HG03139 (cell line): Measurements from ENCODE around the gene TUSC2.
"Not testable (repeated sequence)": the region's sequence is repeated elsewhere in the genome, so short reads cannot be mapped to it uniquely, and the experiment has no call there.

Source experiments
- ATAC-seq: cut with Tn5 transposase; IDR thresholded peaks from one replicate; pipeline ENCODE4 v1.9.1; 2021; ENCODE audit not compliant: unreplicated experiment

TUSC2 gene

GRCh38 chr3:50319181-50319893, 8.7 kb downstream of the TUSC2 start:
- no peak for ATAC-seq

- no peak for ATAC-seq
Observed at GRCh38 chr3:50318615-50319014, 9.4 kb downstream of the TUSC2 start.

DNA sequence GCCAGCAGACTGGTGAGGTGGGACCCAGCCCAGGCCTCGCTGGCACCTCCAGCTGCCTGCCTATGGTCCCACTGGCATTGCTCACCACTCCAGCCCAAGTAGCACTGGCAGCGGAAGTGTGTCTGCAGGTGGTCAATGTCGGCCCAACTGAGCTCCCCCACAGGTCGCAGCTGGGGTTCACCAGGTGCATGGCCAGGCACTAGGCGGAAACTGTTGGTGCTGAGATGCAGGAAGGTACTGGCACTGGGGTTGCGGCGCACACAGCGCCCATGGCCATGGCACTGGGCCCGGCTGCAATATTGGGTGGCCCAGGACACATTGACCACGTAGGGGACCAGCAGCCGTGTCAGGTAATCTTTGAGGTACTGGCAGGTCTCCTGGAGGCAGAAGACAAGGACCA, 9.9 kb downstream of the TUSC2 start:
- ATAC-seq: no peak

DNA sequence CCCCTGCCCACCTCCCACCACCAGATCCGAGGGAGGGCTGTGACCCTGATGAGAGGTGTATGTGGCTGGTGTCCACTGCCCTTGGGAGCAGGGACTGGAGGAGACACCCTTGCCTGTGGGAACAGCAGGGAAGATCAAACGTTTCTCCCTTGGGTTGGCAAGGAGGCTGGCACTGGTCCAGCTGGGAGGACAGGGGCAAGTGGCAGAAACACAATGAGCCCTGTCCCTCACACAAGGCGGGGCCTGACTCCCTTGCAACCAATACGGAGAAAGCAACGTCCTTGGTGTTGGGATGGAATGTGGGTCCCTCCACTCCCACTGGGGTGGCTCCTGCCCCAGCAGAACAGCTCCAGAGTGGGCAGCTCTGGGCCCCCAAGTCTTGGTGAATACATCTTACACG, 10.7 kb downstream of the TUSC2 start:
- ATAC-seq: no peak

DNA sequence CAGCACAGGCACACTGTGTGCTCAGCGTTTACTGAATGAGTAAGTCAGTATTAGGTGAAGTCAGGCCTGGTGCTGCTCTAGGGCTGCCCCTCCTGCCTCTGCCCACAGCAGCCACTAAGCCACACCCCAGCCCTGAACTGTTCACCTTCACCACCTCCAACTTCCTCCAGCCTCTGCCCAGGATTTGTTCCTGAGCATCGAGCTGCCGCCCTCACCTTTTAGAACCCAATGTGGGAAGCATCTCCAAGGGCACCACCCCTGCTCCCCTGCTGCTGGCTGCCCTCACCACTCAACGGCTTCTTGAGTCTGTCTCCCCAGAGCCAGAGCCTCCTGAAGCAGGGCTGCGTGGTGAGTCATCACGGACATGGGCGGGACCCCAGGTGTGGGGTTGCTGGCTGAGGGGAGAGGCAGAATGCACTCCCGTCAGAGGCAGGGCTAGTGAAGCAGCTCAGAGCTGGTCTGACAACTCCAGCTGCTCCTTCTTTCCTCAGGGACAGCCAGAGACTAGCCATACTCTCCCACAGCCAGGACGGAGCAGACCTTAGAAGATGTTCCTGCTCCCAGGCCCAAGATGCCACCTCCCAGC, 11.3 kb downstream of the TUSC2 start:
- no peak for ATAC-seq

- ATAC-seq: no peak
Observed at GRCh38 chr3:50314816-50315215, 13.2 kb downstream of the TUSC2 start.

- no peak for ATAC-seq
Observed at GRCh38 chr3:50314342-50314741, 13.7 kb downstream of the TUSC2 start.

DNA sequence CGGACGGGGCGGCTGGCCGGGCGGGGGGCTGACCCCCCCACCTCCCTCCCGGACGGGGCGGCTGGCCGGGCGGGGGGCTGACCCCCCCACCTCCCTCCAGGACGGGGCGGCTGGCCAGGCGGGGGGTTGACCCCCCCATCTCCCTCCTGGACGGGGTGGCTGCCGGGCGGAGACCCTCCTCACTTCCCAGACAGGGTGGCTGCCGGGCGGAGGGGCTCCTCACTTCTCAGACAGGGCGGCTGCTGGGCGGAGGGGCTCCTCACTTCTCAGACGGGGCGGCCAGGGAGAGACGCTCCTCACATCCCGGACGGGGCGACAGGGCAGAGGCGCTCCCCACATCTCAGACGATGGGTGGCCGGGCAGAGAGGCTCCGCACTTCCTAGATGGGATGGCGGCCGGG, 16.0 kb downstream of the TUSC2 start:
- not testable (repeated sequence) for ATAC-seq

GRCh38 chr3:50304601-50305000, 23.4 kb downstream of the TUSC2 start:
- no peak for ATAC-seq

DNA sequence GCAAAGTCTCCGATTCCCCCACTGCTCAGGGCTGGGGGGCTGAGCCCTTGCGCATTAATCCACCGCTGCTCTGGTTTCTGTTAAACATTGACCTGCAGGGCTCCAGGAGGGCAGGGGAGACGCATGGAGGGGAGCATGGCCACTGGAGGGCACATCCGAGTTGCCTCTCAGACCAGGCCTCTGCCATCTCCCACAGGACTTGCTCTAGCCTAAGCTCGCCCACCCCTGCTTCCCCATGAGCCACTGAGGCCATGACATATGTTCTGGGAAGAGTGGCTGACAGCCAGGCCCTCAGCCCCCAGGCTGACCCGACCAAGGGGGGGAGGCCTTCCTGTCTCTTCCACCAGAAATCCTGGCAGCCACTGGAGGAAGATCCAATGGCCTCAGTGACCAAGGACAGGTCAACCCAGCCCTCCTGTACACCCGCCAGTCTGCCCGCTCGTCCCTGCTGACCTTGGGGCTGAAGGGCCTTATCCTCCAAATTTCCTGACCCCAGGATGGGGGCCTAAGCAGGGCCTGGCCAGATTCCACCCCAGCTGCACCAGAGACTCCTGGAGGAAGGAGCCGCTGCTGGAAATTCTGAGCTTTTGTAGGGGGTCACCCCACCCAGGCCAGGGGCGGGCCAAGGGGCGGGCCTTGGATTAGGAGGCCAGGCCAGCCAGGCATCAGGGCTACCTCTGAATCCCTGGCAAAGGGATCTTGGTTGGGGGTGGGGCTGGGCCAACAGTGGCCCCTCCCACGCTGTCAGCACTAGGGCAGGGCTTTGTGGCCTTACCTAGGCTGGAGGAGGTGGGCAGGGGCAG, 24.8 kb downstream of the TUSC2 start, which contains the start of gene HYAL1:
HYAL1 (minus strand) TSS at position 562 of the 803 bp plus-strand sequence. CDS start 618 bp downstream, outside the sequence.
- ATAC-seq: no peak

- ATAC-seq: no peak
Observed at GRCh38 chr3:50302095-50303012, 25.7 kb downstream of the TUSC2 start.

- ATAC-seq: no peak
Observed at GRCh38 chr3:50300681-50301254, 27.3 kb downstream of the TUSC2 start.

DNA sequence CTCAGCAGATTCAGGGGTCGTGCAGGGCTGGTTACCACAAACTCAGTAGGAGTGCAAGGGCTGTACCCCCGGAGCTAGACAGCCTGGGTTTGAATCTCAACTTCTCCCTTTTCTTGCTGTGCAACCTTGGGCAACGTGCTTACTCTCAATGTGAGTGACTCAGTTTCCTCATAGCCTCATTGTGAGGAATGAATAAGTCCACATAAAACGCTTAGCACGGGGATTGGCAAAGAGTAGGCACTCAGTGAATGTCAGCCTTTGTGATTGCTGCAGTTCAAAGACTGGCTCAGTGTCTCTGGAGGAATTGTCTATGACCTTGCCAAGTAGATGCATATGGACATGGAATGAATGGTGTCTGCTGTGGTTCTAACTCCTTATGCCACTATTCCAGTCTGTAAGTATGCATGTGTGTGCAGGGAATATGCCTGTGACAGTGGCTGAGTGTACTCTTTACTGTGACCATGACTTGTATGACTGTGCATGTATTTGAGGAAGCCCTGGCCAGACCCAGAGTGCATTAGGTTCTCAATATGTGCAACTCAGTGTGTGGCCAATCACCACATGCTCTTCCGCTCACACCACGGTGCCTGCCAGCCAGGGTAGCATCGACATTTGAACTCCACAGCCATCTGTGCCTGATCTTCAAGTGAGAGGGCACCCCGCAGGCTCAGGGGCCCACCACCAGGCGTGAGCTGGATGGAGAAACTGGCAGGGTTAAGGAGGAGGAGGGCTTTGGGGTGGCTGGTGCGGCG, 27.9 kb downstream of the TUSC2 start:
- no peak for ATAC-seq

DNA sequence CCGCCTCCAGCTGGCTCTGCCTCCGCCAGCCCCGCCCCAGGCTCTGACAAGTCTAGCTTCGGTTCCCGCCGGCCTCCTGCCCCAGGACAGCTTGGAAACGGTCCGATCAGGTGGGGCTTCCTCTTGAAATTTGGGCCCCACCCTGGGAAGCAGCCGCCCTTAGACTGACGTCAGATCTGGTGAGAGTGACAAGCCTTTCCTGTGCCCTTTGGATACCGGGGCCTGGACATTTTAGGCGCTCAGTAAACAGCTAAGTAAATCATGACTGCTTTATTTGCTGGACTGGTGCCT, 28.4 kb downstream of the TUSC2 start:
- no peak for ATAC-seq

DNA sequence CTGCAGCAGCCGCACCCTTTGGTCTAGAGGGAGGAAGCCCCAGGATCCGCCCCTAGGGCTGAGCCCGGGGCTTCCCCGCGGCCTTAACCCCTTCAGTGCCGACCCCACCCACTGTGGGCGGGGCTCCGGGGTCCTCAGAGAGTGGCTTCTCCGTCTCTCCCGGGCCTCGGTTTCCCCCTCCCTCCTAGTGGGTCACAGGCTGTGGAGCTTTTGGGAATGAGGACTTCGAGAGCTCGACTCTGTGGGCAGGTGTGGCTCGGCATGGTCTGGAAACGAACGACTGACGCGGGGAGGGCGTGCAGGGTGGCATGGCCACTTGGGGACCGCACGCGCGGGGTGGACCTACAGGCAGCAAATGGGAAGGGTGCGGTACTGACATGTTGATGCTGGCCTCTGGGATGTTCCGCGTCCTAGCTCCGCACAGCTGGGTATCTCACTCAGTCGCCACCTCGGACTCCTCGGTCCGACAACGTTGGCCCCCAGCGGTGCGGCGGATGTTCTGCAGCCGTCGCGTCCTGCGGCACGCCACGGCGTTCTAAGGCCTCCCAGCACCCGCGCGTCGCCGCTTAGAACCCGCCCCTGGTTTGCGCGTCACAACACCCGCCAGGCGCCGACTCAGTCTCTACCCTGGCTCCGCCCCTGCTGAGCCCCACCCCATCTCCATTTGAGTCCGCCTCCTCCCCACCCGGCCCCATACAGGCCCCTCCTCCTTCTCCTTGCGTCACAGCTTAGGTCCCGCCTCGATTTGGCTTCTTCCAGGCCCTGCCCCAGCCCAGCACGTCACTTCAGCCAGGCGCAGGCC, 29.0 kb downstream of the TUSC2 start, which contains the start of the genes HYAL3 and NAA80:
HYAL3 (minus strand) TSS at position 570 of the 802 bp plus-strand sequence. CDS start 3,803 bp downstream, outside the sequence.
NAA80 (minus strand) TSS at position 570 of the 802 bp plus-strand sequence. CDS start 1,942 bp downstream, outside the sequence.
- ATAC-seq: peak; percentile 80

- no peak for ATAC-seq
Observed at GRCh38 chr3:50297896-50298725, 29.9 kb downstream of the TUSC2 start.

GRCh38 chr3:50297384-50297775, 30.6 kb downstream of the TUSC2 start:
- ATAC-seq: no peak
